GM12891 (cell line): ENCODE data around the gene CRISPLD2.

Experiments
- POLR2A ChIP-seq: IDR thresholded peaks from 2 replicates; pipeline ENCODE4 v1.6.1; 2011; ENCODE audit warnings: low read depth, low read length, control low read depth
- POLR2AphosphoS5 ChIP-seq: IDR thresholded peaks from 2 replicates; pipeline ENCODE4 v1.6.1; 2011; ENCODE audit warnings: low read depth, low read length, control low read depth
- TAF1 ChIP-seq: IDR thresholded peaks from 2 replicates; pipeline ENCODE4 v1.6.1; 2011; ENCODE audit warnings: low read depth, low read length, control low read depth

- TF ChIP-seq POLR2A: no peak
- no peak for TF ChIP-seq POLR2AphosphoS5
- TF ChIP-seq TAF1: no peak
These were observed 8.5 kb downstream of the CRISPLD2 start for GRCh38 chr16:84828322-84828721.
